ENCODE measurements around the gene OR5J2.
"Not testable (repeated sequence)": the region's sequence is repeated elsewhere in the genome, so short reads cannot be mapped to it uniquely, and the experiment has no call there.

OR5J2 gene

GRCh38 chr11:56176318-56176717, at the start of gene OR5J2:
Gene OR5J2, plus strand, starts transcription at chr11:56176618. Its CDS starts 0 bp downstream, at chr11:56176618.
- no peak for DNase-seq (ENCODE audit: low read depth)

DNA sequence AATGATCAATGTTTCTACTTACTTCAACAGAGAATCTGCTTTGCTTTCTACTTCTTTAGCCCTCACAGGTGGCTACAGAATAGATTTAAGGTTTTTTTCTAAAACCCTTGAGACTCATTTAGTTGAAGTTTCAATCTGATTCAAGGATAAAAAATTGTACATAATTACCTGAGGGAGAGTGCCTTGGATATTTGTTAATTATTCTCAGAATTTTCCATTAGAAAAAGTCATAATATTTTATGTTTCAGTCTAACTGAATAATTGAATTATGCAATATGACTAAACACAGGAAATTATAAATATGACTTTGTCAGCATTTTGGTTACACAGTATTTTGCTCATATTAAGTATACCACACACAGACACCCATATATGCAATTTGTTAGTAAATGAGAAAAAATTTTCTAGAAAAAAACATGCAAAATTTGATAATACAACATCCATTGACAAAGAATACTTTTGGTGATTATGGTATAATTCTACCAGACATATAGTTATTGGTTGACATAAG, 36.2 kb upstream of the OR5J2 start, which contains the start of gene OR8J3:
Gene OR8J3 (minus strand): TSS at position 51 of the 511 bp plus-strand sequence. CDS start 2,483 bp downstream, outside the sequence.
- DNase-seq (ENCODE audit: low read depth): no peak

DNA sequence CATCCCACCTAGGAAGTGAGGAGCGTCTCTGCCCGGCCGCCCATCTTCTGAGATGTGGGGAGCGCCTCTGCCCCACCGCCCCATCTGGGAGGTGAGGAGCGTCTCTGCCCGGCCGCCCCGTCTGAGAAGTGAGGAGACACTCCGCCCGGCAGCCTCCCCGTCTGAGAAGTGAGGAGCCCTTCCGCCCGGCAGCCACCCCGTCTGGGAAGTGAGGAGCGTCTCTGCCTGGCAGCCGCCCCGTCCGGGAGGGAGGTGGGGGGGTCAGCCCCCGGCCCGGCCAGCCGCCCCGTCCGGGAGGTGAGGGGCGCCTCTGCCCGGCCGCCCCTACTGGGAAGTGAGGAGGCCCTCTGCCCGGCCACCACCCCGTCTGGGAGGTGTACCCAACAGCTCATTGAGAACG, 32.7 kb upstream of the OR5J2 start:
- not testable (repeated sequence) for DNase-seq (ENCODE audit: low read depth)

GRCh38 chr11:56151376-56151775, 25.0 kb upstream of the OR5J2 start:
- DNase-seq (ENCODE audit: low read depth): no peak

- no peak for DNase-seq (ENCODE audit: low read depth)
Observed at GRCh38 chr11:56152333-56152732, 24.1 kb upstream of the OR5J2 start.

DNA sequence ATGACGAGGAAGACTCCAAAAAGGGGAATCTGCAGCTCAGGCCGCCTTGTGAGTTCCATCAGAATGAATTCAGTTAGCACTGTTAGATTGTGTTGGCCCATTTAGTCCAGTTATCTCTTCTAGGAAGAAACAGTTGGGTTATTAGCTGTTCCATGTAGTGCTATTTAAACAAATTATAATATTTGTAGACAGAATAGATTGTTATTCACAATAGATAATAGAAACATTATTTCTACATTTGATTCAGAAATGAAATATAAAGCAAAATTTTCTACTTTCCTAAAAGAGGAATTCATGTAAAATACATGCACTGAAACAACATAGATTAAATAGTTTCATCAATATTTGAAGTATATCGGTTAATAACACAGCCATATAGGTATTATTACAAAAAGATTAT, 16.2 kb upstream of the OR5J2 start, which contains the start of gene OR8K5:
Gene OR8K5 (minus strand): TSS at position 101 of the 400 bp plus-strand sequence. CDS start 0 bp downstream, at position 101.
- DNase-seq (ENCODE audit: low read depth): no peak

DNA sequence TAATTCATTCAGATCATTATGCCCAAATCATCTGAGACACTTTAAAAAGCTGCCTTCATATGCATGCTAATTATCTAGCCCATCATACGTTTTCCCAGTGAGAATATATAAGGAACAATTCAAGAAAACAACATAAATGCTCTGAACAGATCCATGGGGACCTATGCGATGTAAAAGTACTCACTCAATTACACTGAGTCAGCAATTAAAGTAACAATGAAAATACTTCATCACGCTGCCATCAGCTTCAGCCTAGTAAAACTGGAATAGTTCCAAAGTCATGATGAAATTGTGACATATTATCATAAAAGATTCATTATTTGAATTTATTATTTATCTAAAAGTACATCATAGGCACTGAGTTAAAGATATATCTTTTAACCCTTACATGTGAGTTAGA, 12.6 kb upstream of the OR5J2 start:
- no peak for DNase-seq (ENCODE audit: low read depth)

DNA sequence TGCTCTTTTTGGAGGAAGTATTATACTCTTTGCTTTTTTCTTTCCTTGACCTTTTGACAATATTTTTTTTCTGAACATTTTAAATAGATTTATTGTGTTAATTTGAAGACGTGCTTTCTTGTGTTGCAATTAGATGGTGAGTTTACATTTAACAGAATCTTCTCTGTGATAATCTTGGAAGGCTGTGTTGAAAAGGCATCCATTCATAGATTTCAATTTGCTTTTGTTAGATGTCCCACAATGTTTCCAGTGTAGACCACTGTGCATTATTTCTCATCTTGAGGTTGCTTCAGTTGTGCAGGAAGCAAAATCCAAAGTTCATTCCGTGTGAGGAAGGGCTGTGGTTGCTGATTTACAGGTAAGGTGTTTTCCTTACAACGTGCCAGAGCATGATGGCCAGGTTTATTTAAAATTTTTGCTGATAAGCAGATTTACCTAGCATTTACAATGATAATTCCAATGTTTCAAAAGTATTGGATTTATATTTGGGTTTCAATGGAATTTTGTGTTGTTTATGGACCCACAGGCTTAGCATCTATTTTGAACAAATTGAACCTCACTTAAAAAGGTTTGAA, 4.1 kb upstream of the OR5J2 start:
- DNase-seq (ENCODE audit: low read depth): no peak

- DNase-seq (ENCODE audit: low read depth): no peak
Observed at GRCh38 chr11:56183459-56183858, 7.0 kb downstream of the OR5J2 start.

- no peak for DNase-seq (ENCODE audit: low read depth)
Observed at GRCh38 chr11:56188602-56189001, 12.2 kb downstream of the OR5J2 start.

- DNase-seq (ENCODE audit: low read depth): no peak
Observed at GRCh38 chr11:56196705-56197104, 20.3 kb downstream of the OR5J2 start.

DNA sequence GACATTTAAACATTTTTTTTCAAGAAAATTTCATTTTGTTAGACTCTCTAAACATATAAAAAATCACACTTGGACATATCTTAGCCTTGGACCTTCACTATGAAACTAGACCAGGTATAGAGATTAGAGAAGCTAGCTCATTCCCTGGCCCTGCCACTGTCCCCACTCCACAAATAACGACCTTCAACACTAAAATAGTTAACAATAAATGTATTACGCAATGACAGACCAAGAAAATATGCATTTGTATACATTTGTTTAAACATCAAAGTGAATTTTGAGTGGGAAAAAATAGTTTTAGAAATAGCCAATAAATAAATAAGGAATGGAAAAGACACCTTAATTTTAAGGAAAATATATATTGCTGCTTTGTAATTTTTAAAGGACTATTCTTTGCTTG, 20.9 kb downstream of the OR5J2 start:
- no peak for DNase-seq (ENCODE audit: low read depth)

DNA sequence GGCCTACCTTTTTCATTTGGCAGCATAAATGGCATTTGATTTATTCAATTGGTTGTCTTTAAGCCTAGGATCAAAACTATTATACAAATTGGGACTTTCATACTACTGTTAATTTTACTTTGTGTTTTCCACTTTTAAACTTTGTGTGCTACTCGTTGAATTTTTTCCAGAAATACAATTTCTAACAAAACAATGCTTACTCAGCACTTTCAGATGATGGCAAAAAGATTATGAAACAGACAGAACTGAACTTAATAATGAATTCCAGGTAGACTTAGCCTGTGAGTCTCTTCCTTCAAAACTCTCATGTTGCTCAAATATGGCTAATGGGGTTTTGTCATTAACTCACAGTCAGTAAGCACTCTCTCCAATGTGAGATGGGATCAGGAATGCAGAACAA, 31.4 kb downstream of the OR5J2 start:
- DNase-seq (ENCODE audit: low read depth): no peak

DNA sequence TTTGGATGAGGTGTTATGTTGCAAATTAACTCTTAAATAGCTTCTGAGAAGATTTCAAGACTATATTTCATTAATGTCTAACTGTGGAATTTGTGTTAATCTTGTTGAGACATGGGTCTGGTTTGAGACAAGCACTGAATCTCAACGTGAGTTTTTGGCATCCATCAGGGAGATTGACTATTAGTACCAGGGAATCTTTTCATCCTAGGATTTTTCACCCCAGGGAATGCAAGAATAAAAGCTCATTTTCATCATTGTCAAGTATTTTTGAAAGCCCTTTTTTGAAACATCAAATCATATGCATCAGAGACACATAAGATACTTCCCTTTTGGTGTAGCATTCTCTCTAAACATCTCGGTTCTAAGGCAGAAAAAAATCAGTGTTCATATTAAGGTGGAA, 38.1 kb downstream of the OR5J2 start:
- no peak for DNase-seq (ENCODE audit: low read depth)

DNA sequence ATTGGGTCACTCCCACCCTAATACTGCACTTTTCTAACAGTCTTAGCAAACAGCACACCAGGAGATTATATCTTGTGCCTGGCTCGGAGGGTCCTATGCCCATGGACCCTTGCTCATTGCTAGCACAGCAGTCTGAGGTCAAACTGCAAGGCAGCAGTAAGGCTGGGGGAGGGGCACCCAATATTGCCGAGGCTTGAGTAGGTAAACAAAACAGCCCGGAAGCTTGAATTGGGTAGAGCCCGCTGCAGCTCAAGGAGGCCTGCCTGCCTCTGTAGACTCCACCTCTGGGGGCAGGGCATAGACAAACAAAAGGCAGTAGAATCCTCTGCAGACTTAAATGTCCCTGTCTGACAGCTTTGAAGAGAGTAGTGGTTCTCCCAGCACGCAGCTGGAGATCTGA, 43.3 kb downstream of the OR5J2 start:
- not testable (repeated sequence) for DNase-seq (ENCODE audit: low read depth)
